ENCODE results near the gene RTTN. TPM values are rescaled to one million over a fixed set of nuclear protein-coding genes. Genes with fewer than 3 reads are reported as not detected.
"Not testable (repeated sequence)": the region's sequence is repeated elsewhere in the genome, so short reads cannot be mapped to it uniquely, and the experiment has no call there.

The RTTN gene
- 25.9 and 26.5 TPM in 2 replicates for total RNA-seq (2021)
- Bru-seq, nascent RNA: percentile 82 among the genes with signal in this experiment
- BruChase-seq, experiment 1, labeled RNA remaining after a 2-hour chase: percentile 80 among the genes with signal in this experiment
- percentile 60 among the genes with signal in this experiment for BruChase-seq, experiment 2, labeled RNA remaining after a 6-hour chase
- long read RNA-seq, full-length matches to known transcripts: 2 of 6 reads
- long read RNA-seq, partial matches to known transcripts: 1 of 6 reads
- long read RNA-seq, other reads (novel, unspliced or antisense): 3 of 6 reads

- peak within 1 kb of the TSS; percentile 93 for H3K4me3 ChIP-seq (ENCODE audit: low read depth, low read length, poor library complexity, severe bottlenecking)
- ChIA-PET POLR2A (ENCODE audit: low non-redundant PET) (no interaction called here), CTCF (no interaction called here)
- H3K27me3 ChIP-seq (replicated peaks; ENCODE audit: insufficient read depth, low read depth, low read length, poor library complexity): no peaks in the 10 kb centered on the region
- BruUV-seq (replicated peaks): no TSS peak
- TF ChIP-seq EZH2 (IDR thresholded peaks at IDR 0.05; ENCODE audit: borderline replicate concordance, low read depth, low read length, poor library complexity, severe bottlenecking) (no peak), CTCF (conservative IDR thresholded peaks at IDR 0.05; ENCODE audit: low read depth, low read length) (no peak)
- DNase-seq (ENCODE audit: low spot score): peak; percentile 96
- H3K4me1 ChIP-seq (ENCODE audit: insufficient read depth, low read length, poor library complexity, severe bottlenecking): peaks cover 8% of the 10 kb centered on the region
- H3K27ac ChIP-seq (ENCODE audit: low read depth, low read length, poor library complexity, severe bottlenecking): peak within 1 kb of the TSS; percentile 95
- H3K9me3 ChIP-seq (ENCODE audit: low read depth, low read length, poor library complexity, severe bottlenecking): no peaks in the 10 kb centered on the region
- H3K36me3 ChIP-seq (ENCODE audit: insufficient read depth, low read length, poor library complexity, severe bottlenecking): peaks cover 14% of the 10 kb centered on the region
- intact Hi-C loops (cut with micrococcal nuclease; ENCODE audit: unreplicated experiment): no loop called here
These were observed at the start of gene RTTN for GRCh38 chr18:70205421-70206397. RTTN (minus strand) TSS chr18:70205687; CDS start chr18:70205658, 29 bp downstream.

- CTCF ChIA-PET: no interaction called here
- Histone ChIP-seq H3K4me1 (ENCODE audit: insufficient read depth, low read length, poor library complexity, severe bottlenecking) (no peaks in the 10 kb centered on the region), H3K27ac (ENCODE audit: low read depth, low read length, poor library complexity, severe bottlenecking) (no peak overlapping the region), H3K4me3 (ENCODE audit: low read depth, low read length, poor library complexity, severe bottlenecking) (no peak overlapping the region), H3K9me3 (ENCODE audit: low read depth, low read length, poor library complexity, severe bottlenecking) (no peaks in the 10 kb centered on the region), H3K27me3 (replicated peaks; ENCODE audit: insufficient read depth, low read depth, low read length, poor library complexity) (peaks cover 4% of the 10 kb centered on the region), H3K36me3 (ENCODE audit: insufficient read depth, low read length, poor library complexity, severe bottlenecking) (no peaks in the 10 kb centered on the region)
- TF ChIP-seq EZH2 (IDR thresholded peaks at IDR 0.05; ENCODE audit: borderline replicate concordance, low read depth, low read length, poor library complexity, severe bottlenecking) (no peak), CTCF (conservative IDR thresholded peaks at IDR 0.05; ENCODE audit: low read depth, low read length) (no peak)
- POLR2A ChIA-PET (ENCODE audit: low non-redundant PET): no interaction called here
- DNase-seq (ENCODE audit: low spot score): no peak
- no TSS peak for BruUV-seq (replicated peaks)
- intact Hi-C loops (cut with micrococcal nuclease; ENCODE audit: unreplicated experiment): no loop called here
These were observed 45.3 kb upstream of the RTTN start for GRCh38 chr18:70250781-70251180.

GRCh38 chr18:70249861-70250260 is 44.4 kb upstream of the RTTN start:
- H3K4me1 ChIP-seq (ENCODE audit: insufficient read depth, low read length, poor library complexity, severe bottlenecking); CTCF ChIA-PET; H3K4me3 ChIP-seq (ENCODE audit: low read depth, low read length, poor library complexity, severe bottlenecking); H3K9me3 ChIP-seq (ENCODE audit: low read depth, low read length, poor library complexity, severe bottlenecking); H3K36me3 ChIP-seq (ENCODE audit: insufficient read depth, low read length, poor library complexity, severe bottlenecking); H3K27me3 ChIP-seq (replicated peaks; ENCODE audit: insufficient read depth, low read depth, low read length, poor library complexity); BruUV-seq (replicated peaks); intact Hi-C loops (cut with micrococcal nuclease; ENCODE audit: unreplicated experiment); DNase-seq (ENCODE audit: low spot score); H3K27ac ChIP-seq (ENCODE audit: low read depth, low read length, poor library complexity, severe bottlenecking); POLR2A ChIA-PET (ENCODE audit: low non-redundant PET): not testable (repeated sequence)
